GM12873 (cell line): ENCODE data around the gene CYS1.

ENCODE experiments used
- CTCF ChIP-seq: IDR thresholded peaks from 2 replicates; pipeline ENCODE4 v1.5.1; 2012; ENCODE audit warnings: low read depth, mild to moderate bottlenecking, moderate library complexity, low read length, control low read depth; ENCODE audit not compliant: insufficient read depth; ENCODE audit errors: missing control alignments

The CYS1 gene

GRCh38 chr2:10122500-10123280 is 42.5 kb upstream of the CYS1 start, which contains the start of gene RRM2:
Gene RRM2, plus strand, starts transcription at chr2:10122739. Its CDS starts 60 bp downstream, at chr2:10122799.
- TF ChIP-seq CTCF, result no peak

GRCh38 chr2:10120877-10121574 is 40.8 kb upstream of the CYS1 start:
- TF ChIP-seq CTCF, result no peak

- no peak for TF ChIP-seq CTCF
Observed at GRCh38 chr2:10120158-10120876, 40.1 kb upstream of the CYS1 start.

- TF ChIP-seq CTCF, result no peak
Observed at GRCh38 chr2:10119601-10120157, 39.5 kb upstream of the CYS1 start.

- TF ChIP-seq CTCF, result no peak
Observed at GRCh38 chr2:10119027-10119325, 38.8 kb upstream of the CYS1 start.

GRCh38 chr2:10109311-10109710 is 29.1 kb upstream of the CYS1 start:
- no peak for TF ChIP-seq CTCF

- no peak for TF ChIP-seq CTCF
Observed at GRCh38 chr2:10103179-10103578, 23.0 kb upstream of the CYS1 start.
